ENCODE results near the gene CCP110.
A peak's percentile ranks its signal among the peaks of the same experiment; 100 is the strongest.

CCP110 gene

DNA sequence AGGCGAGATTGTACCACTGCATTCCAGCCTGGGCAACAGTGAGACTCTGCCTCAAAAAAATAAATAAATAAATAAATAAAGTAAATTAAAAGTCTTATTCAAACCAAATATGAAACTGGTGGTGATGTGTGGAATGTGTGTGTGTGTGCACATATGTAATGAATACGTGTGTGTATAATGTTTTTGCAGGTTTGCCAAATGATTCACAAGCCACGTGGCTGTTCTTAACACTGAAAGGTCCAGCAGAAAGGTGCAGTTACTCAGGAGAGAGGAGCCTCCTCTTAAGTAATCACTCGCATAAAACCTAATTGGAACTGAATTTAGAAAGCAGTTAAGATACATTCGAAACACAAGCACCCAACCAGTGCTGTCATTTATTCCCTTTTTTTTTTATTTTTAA is 24.7 kb upstream of the CCP110 start:
- Mint-ChIP-seq H3K4me3 (no peak overlapping the region), H3K27ac (no peak overlapping the region), H3K36me3 (ENCODE audit: low read depth) (peaks cover 27% of the 10 kb centered on the region), H3K4me1 (ENCODE audit: low read depth) (peaks cover 2% of the 10 kb centered on the region), H3K27me3 (ENCODE audit: low read depth) (no peaks in the 10 kb centered on the region), H3K9me3 (no peaks in the 10 kb centered on the region)
- DNase-seq (ENCODE audit: low spot score) = no peak

DNA sequence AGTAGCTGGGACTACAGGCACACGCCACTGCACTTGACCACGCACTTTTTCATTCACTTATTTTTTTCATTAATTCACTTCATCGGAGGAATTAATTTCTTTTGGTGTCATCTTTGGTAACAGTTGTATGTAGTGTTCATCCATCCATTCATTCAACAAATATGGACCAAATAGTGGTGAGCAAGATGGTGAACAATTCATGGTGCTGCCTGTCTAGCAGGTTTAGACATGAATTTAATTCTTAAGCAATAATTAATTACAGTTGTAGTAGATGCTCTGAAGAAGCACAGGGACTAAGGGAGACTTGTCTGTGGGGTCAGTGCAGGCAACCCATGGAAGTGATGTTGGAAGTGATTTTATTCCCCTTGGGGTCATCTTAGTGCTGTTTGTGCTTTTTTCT is 24.3 kb upstream of the CCP110 start:
- Mint-ChIP-seq H3K27ac (no peak overlapping the region), H3K4me3 (no peak overlapping the region), H3K9me3 (no peaks in the 10 kb centered on the region), H3K36me3 (ENCODE audit: low read depth) (peaks cover 32% of the 10 kb centered on the region), H3K4me1 (ENCODE audit: low read depth) (no peaks in the 10 kb centered on the region), H3K27me3 (ENCODE audit: low read depth) (no peaks in the 10 kb centered on the region)
- no peak for DNase-seq (ENCODE audit: low spot score)

DNA sequence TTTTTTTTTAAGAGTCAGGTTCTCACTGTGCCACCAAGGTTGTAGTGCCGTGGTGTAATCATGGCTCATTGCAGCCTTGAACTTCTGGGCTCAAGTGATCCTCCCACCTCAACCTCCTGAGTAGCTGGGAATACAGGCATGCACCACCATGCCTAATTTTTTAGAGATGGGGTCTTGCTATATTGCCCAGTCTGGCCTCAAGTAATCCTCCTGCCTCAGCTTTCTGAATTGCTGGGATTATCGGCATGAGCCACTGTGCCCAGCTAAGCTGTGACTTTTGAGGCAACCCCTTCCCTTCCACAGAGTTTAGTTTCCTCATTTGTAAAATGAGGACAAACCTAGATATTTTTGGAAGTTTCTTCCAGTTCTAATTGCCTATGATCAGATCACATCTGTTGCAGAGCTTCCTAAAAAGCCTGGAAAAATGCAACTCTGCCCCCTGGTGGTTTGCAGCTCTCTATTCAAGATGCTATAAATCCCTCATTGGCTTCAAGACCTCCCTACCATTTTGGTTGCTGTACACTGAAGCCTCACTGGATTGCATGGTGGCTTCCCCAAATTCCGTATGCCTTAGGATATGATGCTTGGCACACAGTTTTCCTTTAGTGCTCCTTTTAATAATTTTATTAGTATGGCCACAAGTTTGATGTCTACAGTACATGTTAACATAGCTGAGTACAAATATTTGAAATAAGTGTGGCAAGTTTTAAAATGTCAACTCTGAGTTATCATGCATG is 21.2 kb upstream of the CCP110 start:
- no peak overlapping the region for H3K27ac Mint-ChIP-seq
- DNase-seq (ENCODE audit: low spot score) = peak; percentile 45

DNA sequence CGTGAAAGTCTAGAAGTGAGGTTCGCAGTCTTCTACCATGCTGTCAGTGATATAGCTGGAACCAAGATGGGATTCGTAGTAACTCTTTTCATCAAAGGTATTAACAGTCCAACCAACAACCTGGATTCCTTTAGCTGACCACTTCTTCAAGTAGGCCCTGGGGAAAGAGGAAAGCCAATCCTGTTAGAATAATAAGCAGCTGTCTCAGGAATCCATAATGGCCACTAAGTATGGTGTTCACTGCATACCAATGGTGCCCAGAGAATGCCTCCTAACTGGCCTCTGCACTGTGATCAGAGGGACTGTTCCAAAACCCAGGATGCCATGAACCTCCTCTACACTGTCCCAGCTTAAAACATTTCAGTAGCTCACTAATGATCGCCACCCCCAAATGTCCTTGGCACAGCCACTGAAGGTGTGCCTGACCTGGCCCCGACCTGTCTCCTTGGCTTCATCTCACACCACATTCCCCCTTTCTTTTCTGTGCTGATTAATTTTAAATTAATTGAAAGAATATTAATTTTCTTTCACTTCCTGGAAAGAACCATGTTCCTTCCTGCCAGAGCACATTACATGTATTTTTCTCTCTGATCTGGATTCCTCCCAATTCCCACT is 20.2 kb upstream of the CCP110 start:
- Mint-ChIP-seq H3K36me3 (ENCODE audit: low read depth) (peaks cover 51% of the 10 kb centered on the region), H3K27ac (no peak overlapping the region), H3K4me3 (no peak overlapping the region), H3K27me3 (ENCODE audit: low read depth) (no peaks in the 10 kb centered on the region), H3K9me3 (no peaks in the 10 kb centered on the region), H3K4me1 (ENCODE audit: low read depth) (no peaks in the 10 kb centered on the region)
- DNase-seq (ENCODE audit: low spot score) = no peak

More for the DNA sequence above, 21.2 kb upstream of the CCP110 start:
- Mint-ChIP-seq H3K9me3 (no peaks in the 10 kb centered on the region), H3K36me3 (ENCODE audit: low read depth) (peaks cover 48% of the 10 kb centered on the region), H3K27me3 (ENCODE audit: low read depth) (no peaks in the 10 kb centered on the region), H3K4me1 (ENCODE audit: low read depth) (no peaks in the 10 kb centered on the region), H3K4me3 (no peak overlapping the region)

DNA sequence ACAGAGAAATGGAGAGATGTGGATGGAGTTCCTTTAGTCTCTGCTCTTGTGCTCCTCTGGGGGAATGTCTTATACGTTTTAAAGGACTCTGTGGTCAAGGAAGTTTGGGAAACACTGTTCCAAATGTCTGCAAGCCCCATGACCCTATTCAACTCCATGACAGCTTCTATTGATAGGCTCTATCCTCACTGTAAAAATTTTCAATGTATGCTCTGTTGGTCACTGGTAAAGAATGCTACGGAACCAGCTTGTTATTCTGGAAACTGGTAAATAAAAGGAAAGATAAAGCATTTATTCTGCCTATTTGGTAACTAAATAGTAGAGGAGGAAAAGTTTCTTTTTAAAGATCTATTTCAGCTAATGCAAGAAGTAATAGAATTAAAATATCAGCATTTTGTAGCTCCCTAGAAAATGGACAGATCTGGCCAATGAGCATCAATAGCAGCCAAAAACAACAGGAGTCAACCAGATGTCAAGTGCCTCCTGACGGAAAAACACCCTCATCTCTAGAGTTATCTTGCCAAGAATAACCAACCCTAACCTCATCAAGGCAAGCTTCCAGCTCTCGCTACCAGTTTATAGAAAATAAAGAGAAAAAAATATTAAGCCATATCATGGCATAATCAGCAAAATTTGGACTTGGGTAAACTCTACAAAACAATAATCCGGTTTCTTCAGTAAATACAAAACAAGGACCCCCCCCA is 18.0 kb upstream of the CCP110 start:
- H3K4me3 Mint-ChIP-seq = no peak overlapping the region
- no peak overlapping the region for H3K27ac Mint-ChIP-seq
- peaks cover 46% of the 10 kb centered on the region for H3K36me3 Mint-ChIP-seq (ENCODE audit: low read depth)
- DNase-seq (ENCODE audit: low spot score) = no peak
- H3K4me1 Mint-ChIP-seq (ENCODE audit: low read depth) = no peaks in the 10 kb centered on the region
- no peaks in the 10 kb centered on the region for H3K27me3 Mint-ChIP-seq (ENCODE audit: low read depth)
- no peaks in the 10 kb centered on the region for H3K9me3 Mint-ChIP-seq

DNA sequence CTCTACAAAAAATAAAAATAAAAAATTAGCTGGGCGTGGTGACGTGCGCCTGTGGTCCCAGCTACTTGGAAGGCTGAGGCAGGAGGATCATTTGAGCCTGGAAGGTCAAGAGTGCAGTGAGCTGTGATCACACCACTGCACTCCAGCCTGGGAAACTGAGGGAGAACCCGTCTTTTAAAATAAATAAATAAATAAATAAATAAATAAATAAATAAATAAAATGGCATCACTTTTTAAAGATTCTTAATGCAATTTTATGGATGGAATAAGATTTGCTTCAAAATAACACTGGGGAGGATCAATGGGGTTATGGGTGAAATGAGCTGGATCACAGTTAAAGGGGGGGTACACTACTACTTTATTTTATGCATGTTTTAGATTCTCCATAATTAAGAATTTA is 16.8 kb upstream of the CCP110 start:
- Mint-ChIP-seq H3K27ac (no peak overlapping the region), H3K27me3 (ENCODE audit: low read depth) (no peaks in the 10 kb centered on the region), H3K4me3 (no peak overlapping the region), H3K9me3 (no peaks in the 10 kb centered on the region), H3K4me1 (ENCODE audit: low read depth) (peaks cover 4% of the 10 kb centered on the region), H3K36me3 (ENCODE audit: low read depth) (peaks cover 44% of the 10 kb centered on the region)
- DNase-seq (ENCODE audit: low spot score) = no peak

DNA sequence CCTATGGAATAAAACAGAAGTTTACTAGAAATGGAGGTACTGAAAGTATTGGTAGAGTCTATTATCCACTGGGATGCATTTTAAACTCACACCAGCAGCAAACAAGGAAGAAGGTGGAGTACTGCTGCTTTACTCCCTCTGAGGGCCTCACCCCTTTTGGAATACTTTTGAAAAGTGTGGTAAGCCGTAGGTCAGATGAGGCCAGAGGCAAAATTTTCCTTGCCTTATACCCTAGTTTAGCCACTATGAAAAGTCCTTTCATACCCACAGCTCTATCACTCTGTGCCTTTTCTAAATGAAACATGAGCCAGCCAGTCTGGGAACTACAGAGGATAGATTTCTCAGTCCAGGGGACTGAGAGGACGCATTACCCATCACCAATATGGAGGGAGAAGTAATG is 15.9 kb upstream of the CCP110 start:
- H3K36me3 Mint-ChIP-seq (ENCODE audit: low read depth) = peaks cover 46% of the 10 kb centered on the region
- no peaks in the 10 kb centered on the region for H3K9me3 Mint-ChIP-seq
- no peak overlapping the region for H3K4me3 Mint-ChIP-seq
- no peaks in the 10 kb centered on the region for H3K27me3 Mint-ChIP-seq (ENCODE audit: low read depth)
- H3K27ac Mint-ChIP-seq = no peak overlapping the region
- DNase-seq (ENCODE audit: low spot score) = no peak
- peaks cover 6% of the 10 kb centered on the region for H3K4me1 Mint-ChIP-seq (ENCODE audit: low read depth)

DNA sequence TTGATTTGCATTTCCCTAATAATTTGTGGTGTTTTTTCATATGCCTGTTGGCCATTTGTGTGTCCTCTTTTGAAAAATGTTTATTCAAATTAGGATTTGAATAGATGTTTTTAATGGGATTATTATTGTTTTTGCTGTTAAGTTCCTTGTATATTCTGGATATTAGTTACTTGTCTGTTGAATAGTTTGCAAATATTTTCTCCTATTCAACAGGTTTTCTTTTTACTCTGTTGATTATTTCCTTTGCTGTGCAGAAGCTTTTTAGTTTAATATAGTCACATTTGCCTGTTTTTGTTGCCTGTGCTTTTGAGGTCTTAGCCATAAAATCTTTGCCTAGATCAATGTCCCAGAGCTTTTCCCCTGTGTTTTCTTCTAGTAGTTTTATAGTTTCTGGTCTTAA is 11.4 kb upstream of the CCP110 start:
- peaks cover 50% of the 10 kb centered on the region for H3K36me3 Mint-ChIP-seq (ENCODE audit: low read depth)
- no peak for DNase-seq (ENCODE audit: low spot score)
- no peaks in the 10 kb centered on the region for H3K9me3 Mint-ChIP-seq
- no peak overlapping the region for H3K27ac Mint-ChIP-seq
- no peaks in the 10 kb centered on the region for H3K27me3 Mint-ChIP-seq (ENCODE audit: low read depth)
- peaks cover 16% of the 10 kb centered on the region for H3K4me1 Mint-ChIP-seq (ENCODE audit: low read depth)
- no peak overlapping the region for H3K4me3 Mint-ChIP-seq

DNA sequence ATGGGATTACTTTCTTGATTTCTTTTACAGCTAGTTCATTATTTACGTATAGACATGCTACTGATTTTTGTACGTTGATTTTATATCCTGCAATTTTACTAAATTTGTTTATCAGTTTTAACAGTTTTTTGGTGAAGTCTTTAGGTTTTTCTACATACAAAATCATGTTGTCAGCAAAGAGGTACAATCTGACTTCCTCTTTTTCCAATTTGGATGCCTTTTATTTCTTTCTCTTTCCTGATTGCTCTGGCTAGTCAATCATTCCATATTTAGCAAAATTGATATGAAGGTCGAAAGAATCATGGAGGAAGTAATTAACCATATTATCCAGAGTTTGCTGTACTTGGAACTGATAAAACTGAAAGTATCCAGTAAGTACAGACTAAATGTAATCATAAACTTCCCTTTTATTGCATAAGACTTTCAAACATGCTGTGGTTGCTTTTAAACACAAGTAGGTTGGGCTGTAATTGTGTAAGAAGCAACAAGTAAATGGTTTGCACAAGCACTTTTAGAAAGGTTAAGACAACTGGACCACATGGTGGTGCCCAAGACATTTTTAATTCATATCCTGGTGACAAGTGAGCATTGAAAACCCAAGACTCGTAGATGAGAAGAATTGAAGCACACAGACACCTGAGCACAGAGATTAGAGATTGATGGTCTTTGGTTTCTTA is 10.2 kb upstream of the CCP110 start:
- H3K9me3 Mint-ChIP-seq = no peaks in the 10 kb centered on the region
- no peak overlapping the region for H3K4me3 Mint-ChIP-seq
- no peaks in the 10 kb centered on the region for H3K27me3 Mint-ChIP-seq (ENCODE audit: low read depth)
- peaks cover 25% of the 10 kb centered on the region for H3K4me1 Mint-ChIP-seq (ENCODE audit: low read depth)
- peaks cover 53% of the 10 kb centered on the region for H3K36me3 Mint-ChIP-seq (ENCODE audit: low read depth)
- H3K27ac Mint-ChIP-seq = no peak overlapping the region
- no peak for DNase-seq (ENCODE audit: low spot score)

DNA sequence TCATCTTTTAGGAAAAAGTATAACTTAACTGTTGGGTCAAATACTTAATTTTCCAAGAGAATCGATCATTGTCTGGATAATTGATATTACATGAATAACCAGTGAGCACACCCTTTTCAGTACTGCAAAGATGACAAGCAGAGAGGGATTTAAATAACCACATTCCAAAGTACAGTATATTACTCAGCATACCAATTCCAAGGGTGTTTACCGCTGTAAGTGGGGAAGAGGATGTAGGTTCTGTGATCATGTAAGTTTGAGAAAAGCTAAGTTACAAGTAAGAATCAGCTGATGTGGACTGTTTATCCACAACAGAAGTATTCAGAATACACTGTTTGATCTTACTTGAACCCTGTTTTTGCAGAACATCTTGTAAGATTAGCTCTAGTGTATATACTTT is 8.0 kb upstream of the CCP110 start:
- DNase-seq (ENCODE audit: low spot score) = no peak
- H3K27me3 Mint-ChIP-seq (ENCODE audit: low read depth) = no peaks in the 10 kb centered on the region
- peaks cover 40% of the 10 kb centered on the region for H3K4me1 Mint-ChIP-seq (ENCODE audit: low read depth)
- no peak overlapping the region for H3K4me3 Mint-ChIP-seq
- no peaks in the 10 kb centered on the region for H3K9me3 Mint-ChIP-seq
- H3K36me3 Mint-ChIP-seq (ENCODE audit: low read depth) = peaks cover 51% of the 10 kb centered on the region
- no peak overlapping the region for H3K27ac Mint-ChIP-seq

DNA sequence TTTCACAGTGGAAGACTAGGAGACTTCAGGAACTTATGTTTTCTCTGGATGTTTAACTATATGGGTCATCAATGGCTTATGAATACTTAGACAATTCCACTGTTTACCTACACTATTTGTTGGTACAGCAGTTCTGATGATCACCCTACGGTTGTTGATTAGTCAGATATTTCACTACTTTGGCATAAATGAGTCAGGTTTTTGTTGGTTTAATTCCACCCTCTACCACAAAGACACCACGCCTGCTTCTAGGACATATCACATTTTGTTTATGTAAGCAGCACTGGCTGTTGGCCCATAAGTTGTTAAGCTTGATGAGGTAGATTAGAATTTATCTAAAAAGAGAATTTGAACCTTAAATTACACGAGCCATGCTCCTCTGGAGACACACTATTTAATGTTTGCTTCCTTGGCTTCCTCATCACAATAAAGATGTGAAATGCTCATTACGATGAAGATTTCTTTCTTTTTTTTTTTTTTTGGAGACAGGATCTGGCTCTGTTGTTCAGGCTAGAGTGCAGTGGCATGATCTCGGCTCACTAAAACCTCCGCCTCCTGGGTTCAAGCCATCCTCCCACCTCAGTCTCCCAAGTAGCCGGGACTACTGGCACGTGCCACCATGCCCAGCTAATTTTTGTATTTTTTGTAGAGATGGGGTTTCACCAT is 6.2 kb upstream of the CCP110 start:
- H3K9me3 Mint-ChIP-seq = no peaks in the 10 kb centered on the region
- peaks cover 48% of the 10 kb centered on the region for H3K4me1 Mint-ChIP-seq (ENCODE audit: low read depth)
- peak overlapping the region; percentile 30 for H3K4me3 Mint-ChIP-seq
- H3K27ac Mint-ChIP-seq = peak overlapping the region; percentile 69
- H3K36me3 Mint-ChIP-seq (ENCODE audit: low read depth) = peaks cover 40% of the 10 kb centered on the region
- DNase-seq (ENCODE audit: low spot score) = peak; percentile 34
- no peaks in the 10 kb centered on the region for H3K27me3 Mint-ChIP-seq (ENCODE audit: low read depth)

DNA sequence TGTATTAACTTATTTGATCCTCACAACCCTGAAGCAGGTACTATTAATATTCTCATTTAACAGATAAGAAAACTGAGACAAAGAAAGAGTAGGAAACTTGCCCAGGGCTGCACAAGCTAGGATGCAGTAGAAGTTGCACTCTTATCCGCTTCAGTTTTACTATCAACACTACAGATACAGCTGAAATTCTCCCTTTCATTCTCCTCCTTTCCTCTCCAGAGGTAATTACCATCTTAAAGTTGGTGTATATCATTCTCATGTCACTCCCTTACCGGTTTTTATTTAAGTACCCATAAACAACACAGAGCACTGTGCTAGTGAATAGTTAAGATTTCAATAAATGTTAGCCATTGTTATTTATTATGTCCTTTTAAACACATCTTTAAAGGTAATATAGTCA is 5.4 kb upstream of the CCP110 start:
- H3K4me3 Mint-ChIP-seq = peak overlapping the region; percentile 38
- no peaks in the 10 kb centered on the region for H3K9me3 Mint-ChIP-seq
- peaks cover 46% of the 10 kb centered on the region for H3K4me1 Mint-ChIP-seq (ENCODE audit: low read depth)
- no peak for DNase-seq (ENCODE audit: low spot score)
- no peaks in the 10 kb centered on the region for H3K27me3 Mint-ChIP-seq (ENCODE audit: low read depth)
- H3K36me3 Mint-ChIP-seq (ENCODE audit: low read depth) = peaks cover 31% of the 10 kb centered on the region
- H3K27ac Mint-ChIP-seq = no peak overlapping the region

DNA sequence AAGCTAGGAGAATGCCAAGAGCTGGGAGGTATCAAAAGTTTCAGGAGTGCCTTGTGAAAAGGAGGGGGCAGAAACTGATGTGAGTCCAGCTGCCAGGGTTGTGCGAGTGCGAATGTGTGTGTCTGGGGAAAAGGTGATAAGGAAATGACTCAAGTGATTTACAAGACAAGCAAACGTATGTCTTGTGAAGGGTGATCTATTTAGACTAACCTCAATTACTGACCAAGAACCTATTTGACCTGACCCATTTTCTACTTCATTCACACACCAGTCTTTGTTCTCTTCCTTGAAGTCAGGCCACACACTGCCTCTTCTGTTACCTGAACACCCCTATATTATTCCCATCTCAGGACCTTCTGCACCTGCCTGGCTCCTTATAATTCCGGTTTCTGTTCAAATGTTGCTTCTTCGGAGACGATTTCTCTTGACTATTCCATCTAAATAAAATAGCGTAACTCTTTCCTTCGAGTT is 2.8 kb upstream of the CCP110 start:
- no peaks in the 10 kb centered on the region for H3K9me3 Mint-ChIP-seq
- no peaks in the 10 kb centered on the region for H3K27me3 Mint-ChIP-seq (ENCODE audit: low read depth)
- H3K36me3 Mint-ChIP-seq (ENCODE audit: low read depth) = peaks cover 27% of the 10 kb centered on the region
- DNase-seq (ENCODE audit: low spot score) = peak; percentile 32
- peak overlapping the region; percentile 92 for H3K27ac Mint-ChIP-seq
- H3K4me1 Mint-ChIP-seq (ENCODE audit: low read depth) = peaks cover 54% of the 10 kb centered on the region
- peak overlapping the region; percentile 87 for H3K4me3 Mint-ChIP-seq

Measured in T-helper 2 cell treated with Interferon-gamma antibody and Interleukin-4, amounts not matched to agents 5 μg/mL and 100 μg/mL, for 36 hours (primary cell).